Measurements from ENCODE around the gene HOMEZ.

GRCh38 chr14:23307146-23307530 lies 21.2 kb upstream of the HOMEZ start:
- TF ChIP-seq CTCF (IDR thresholded peaks at IDR 0.05; ENCODE audit: low read depth, low read length, poor library complexity, severe bottlenecking) (no peak), EZH2phosphoT487 (IDR thresholded peaks at IDR 0.05; ENCODE audit: borderline replicate concordance, low read length) (no peak)
